Measurements from ENCODE around the gene OR51V1. TPM values are rescaled to one million over a fixed set of nuclear protein-coding genes. Genes with fewer than 3 reads are reported as not detected.

The OR51V1 gene
- polyA plus RNA-seq, 12 donors = not detected

- no peak for DNase-seq
These were observed 30.6 kb upstream of the OR51V1 start for GRCh38 chr11:5231111-5231510.

GRCh38 chr11:5230266-5230665, 29.8 kb upstream of the OR51V1 start:
- DNase-seq = no peak

GRCh38 chr11:5229796-5230195, 29.3 kb upstream of the OR51V1 start:
- DNase-seq = no peak

GRCh38 chr11:5229356-5229755, 28.9 kb upstream of the OR51V1 start:
- DNase-seq = no peak

GRCh38 chr11:5228124-5228523, 27.6 kb upstream of the OR51V1 start:
- DNase-seq = no peak

DNA sequence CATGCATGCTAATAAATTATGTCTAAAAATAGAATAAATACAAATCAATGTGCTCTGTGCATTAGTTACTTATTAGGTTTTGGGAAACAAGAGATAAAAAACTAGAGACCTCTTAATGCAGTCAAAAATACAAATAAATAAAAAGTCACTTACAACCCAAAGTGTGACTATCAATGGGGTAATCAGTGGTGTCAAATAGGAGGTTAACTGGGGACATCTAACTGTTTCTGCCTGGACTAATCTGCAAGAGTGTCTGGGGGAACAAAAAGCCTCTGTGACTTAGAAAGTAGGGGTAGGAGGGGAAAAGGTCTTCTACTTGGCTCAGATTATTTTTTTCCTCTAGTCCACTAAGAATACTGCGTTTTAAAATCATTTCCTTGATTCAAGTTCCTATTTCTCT, 27.2 kb upstream of the OR51V1 start:
- DNase-seq = no peak

GRCh38 chr11:5226732-5227310, 26.3 kb upstream of the OR51V1 start, which contains the start of gene HBB:
Gene HBB (minus strand): TSS chr11:5227071. CDS start chr11:5227021, 50 bp downstream.
- no peak for DNase-seq

DNA sequence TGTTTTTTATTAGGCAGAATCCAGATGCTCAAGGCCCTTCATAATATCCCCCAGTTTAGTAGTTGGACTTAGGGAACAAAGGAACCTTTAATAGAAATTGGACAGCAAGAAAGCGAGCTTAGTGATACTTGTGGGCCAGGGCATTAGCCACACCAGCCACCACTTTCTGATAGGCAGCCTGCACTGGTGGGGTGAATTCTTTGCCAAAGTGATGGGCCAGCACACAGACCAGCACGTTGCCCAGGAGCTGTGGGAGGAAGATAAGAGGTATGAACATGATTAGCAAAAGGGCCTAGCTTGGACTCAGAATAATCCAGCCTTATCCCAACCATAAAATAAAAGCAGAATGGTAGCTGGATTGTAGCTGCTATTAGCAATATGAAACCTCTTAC, 25.0 kb upstream of the OR51V1 start:
- DNase-seq = no peak

GRCh38 chr11:5224538-5225479, 24.3 kb upstream of the OR51V1 start:
- no peak for DNase-seq

DNA sequence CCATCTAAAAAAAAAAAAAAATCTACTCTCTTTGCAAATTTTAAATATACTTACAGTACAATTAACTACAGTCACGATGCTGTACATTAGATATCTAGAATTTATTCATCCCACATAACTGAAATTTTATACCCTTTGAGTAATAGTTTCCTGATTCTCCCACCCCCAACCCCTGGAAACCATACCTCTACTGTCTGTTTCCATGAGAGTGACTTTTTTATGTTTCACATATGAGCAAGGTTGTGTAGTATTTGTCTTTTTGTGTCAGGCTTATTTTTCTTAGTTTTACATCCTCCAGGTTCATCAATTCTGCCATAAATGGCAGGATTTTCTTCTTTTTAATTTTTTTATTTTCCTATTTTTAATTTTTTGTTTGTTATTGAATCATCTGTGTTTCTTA, 23.2 kb upstream of the OR51V1 start:
- DNase-seq = no peak

DNA sequence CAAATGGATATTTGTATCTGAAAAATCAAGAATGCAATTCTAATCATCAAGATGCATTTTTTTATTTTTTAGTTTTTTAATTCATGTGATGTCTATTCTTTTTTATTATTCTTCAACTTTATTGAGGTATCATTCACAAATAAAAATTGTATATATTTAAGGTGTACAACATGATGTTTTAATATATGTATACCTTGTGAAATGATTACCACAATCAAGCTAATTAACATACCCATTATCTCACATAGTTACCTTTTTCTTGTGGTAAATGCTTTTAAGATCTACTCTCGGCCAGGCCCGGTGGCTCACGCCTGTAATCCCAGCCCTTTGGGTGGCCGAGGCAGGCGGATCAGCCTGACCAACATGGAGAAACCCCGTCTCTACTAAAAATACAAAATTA, 22.7 kb upstream of the OR51V1 start:
- no peak for DNase-seq

DNA sequence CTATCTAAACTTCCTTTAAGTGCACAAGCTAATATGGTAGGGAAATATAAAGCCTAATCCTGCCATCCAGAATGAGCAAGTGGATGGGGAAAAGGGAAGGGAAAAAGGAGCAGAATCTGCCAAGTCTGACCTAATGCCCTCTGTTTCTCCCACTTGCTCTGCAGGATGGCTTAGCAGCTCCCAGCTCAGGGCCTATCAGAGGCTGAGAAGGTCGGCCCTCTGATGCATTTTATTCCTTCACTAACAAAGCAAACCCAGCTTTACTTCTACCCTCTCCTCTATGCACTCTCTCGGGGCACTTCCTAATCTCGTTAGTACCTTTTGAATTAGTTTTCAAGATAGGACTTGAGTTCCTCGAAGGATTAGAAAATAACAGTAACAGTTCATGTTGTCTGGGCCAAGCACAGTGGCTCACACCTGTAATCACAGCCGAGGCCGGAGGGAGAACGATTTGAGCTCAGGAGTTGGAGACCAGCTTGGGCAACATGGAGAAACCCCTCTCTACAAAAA, 9.9 kb upstream of the OR51V1 start:
- no peak for DNase-seq

GRCh38 chr11:5204787-5205186, 4.3 kb upstream of the OR51V1 start:
- peak; percentile 19 for DNase-seq

- no peak for DNase-seq
These were observed 2.9 kb upstream of the OR51V1 start for GRCh38 chr11:5203366-5203765.

- no peak for DNase-seq
These were observed 2.2 kb downstream of the OR51V1 start for GRCh38 chr11:5198285-5198684.

GRCh38 chr11:5197536-5197935, 2.9 kb downstream of the OR51V1 start:
- DNase-seq = no peak

DNA sequence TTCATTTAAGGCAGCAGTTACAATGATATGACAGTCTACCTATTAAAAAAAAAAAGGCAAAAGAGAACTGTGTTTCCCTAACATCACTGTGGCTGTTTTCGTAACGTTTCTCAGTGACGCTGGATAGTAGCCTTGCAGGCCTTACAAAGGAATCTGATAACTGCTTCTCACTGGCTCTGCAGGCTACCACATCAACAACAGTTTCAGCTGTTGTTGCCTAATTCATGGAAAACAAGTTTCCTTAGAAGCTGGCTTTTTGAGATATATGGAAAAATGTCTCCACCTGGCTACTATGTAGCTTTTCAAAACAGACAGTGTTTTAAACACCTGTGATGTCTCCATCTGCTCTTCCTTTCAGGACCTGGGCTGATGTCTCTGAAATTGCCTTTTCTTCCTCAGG, 3.8 kb downstream of the OR51V1 start:
- DNase-seq = no peak

- no peak for DNase-seq
These were observed 4.4 kb downstream of the OR51V1 start for GRCh38 chr11:5196067-5196466.

DNA sequence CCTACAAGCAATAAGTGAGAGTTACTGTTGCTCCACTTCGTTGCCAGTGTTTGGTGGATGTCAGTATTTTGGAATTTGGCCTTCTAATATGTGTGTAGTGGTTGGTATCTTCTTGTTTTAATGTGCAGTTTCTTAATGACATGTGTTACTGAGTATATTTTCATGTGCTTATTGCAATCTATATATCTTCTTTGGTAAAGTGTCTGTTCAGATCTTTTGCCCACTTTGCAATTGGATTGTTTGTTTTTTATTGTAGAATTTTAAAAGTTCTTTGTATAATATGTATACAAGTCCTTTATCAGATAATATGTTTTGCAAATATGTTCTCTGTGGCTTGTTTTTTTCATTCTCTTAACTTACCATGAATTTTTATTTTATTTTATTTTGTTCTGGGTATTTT, 7.7 kb downstream of the OR51V1 start:
- DNase-seq = no peak

GRCh38 chr11:5188201-5188600, 12.3 kb downstream of the OR51V1 start:
- no peak for DNase-seq

- no peak for DNase-seq
These were observed 22.2 kb downstream of the OR51V1 start for GRCh38 chr11:5178046-5178837.

GRCh38 chr11:5174934-5175333, 25.5 kb downstream of the OR51V1 start:
- no peak for DNase-seq
